ENCODE measurements around the gene TCEANC.
"Not testable (repeated sequence)": the region's sequence is repeated elsewhere in the genome, so short reads cannot be mapped to it uniquely, and the experiment has no call there.

The TCEANC gene

DNA sequence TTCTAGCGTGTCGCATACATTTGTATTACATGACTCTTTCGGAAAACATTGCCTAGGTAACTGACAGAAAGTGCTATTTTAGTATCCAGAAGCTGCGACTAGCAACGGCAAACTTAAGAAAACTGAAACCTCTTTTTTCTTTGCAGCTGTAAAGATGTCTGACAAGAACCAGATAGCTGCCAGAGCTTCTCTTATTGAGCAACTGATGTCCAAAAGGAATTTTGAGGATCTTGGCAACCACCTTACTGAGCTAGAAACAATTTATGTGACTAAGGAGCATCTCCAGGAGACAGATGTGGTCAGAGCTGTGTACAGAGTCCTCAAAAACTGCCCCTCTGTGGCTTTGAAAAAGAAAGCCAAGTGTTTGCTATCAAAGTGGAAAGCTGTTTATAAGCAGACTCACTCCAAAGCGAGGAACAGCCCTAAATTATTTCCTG lies 9.4 kb downstream of the TCEANC start:
- POLR2A ChIA-PET = interaction anchor here (0.9 to 2.8 kb wide), 6 partner anchors 10 to 72 kb away, joined by 3 to 17 read pairs (median 3); partner anchors contain the start of genes OFD1, RAB9A, TCEANC and TRAPPC2
- TF ChIP-seq ZNF384 (IDR thresholded peaks at IDR 0.05) = no peak
- no peak for TF ChIP-seq HDGF (IDR thresholded peaks at IDR 0.05; ENCODE audit: borderline replicate concordance)
- no peak for TF ChIP-seq SUZ12 (IDR thresholded peaks at IDR 0.05)
- TF ChIP-seq FOXA1 (IDR thresholded peaks at IDR 0.05) = no peak
- no peak for TF ChIP-seq SP1 (IDR thresholded peaks at IDR 0.05)
- TF ChIP-seq FOXM1 (IDR thresholded peaks at IDR 0.05; ENCODE audit: borderline replicate concordance) = no peak
- TF ChIP-seq ELF4 (IDR thresholded peaks at IDR 0.05) = no peak
- TF ChIP-seq, protein P1, sequence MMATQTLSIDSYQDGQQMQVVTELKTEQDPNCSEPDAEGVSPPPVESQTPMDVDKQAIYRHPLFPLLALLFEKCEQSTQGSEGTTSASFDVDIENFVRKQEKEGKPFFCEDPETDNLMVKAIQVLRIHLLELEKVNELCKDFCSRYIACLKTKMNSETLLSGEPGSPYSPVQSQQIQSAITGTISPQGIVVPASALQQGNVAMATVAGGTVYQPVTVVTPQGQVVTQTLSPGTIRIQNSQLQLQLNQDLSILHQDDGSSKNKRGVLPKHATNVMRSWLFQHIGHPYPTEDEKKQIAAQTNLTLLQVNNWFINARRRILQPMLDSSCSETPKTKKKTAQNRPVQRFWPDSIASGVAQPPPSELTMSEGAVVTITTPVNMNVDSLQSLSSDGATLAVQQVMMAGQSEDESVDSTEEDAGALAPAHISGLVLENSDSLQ (IDR thresholded peaks at IDR 0.05) = no peak
- no peak for TF ChIP-seq TARDBP (IDR thresholded peaks at IDR 0.05)
- no peak for TF ChIP-seq L3MBTL2 (conservative IDR thresholded peaks at IDR 0.05)
- no peak for TF ChIP-seq BHLHE40 (IDR thresholded peaks at IDR 0.05; ENCODE audit: borderline replicate concordance)
- no peak for TF ChIP-seq LEF1 (IDR thresholded peaks at IDR 0.05; ENCODE audit: borderline replicate concordance)
- CTCF ChIA-PET = interaction anchor here (0.8 to 1.1 kb wide), 4 partner anchors 9 to 156 kb away, joined by 3 to 5 read pairs (median 3); no protein-coding TSS in a partner anchor
- DNase-seq (ENCODE audit: extremely low spot score) = no peak

DNA sequence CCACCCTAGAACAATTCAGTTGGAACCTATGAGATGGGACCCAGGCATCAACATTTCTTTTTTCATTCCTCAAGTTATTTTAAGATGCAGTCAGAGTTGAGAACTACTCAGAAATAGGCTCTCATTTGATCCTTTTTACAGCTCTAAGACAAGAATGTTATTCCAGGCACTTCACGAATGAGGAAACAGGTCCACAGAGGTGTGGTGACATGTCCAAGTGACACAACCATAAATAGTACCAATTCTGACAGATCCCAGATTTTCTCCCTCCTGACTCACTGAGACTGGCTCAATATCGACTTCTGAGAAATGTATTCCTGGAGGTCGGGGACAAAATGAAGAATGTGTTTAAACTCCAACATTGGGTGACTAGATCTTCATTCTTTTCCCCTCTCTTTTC lies 11.1 kb downstream of the TCEANC start:
- no peak for DNase-seq (ENCODE audit: extremely low spot score)
- TF ChIP-seq L3MBTL2 (conservative IDR thresholded peaks at IDR 0.05) = no peak
- no peak for TF ChIP-seq FOXM1 (IDR thresholded peaks at IDR 0.05; ENCODE audit: borderline replicate concordance)
- TF ChIP-seq, protein P1 (IDR thresholded peaks at IDR 0.05) = no peak
- ChIA-PET CTCF (no interaction called here), POLR2A (interaction anchor here (1.4 to 2.8 kb wide), 3 partner anchors 11 to 71 kb away, joined by 3 to 17 read pairs (median 4); partner anchors contain the start of genes OFD1, TCEANC and TRAPPC2)

DNA sequence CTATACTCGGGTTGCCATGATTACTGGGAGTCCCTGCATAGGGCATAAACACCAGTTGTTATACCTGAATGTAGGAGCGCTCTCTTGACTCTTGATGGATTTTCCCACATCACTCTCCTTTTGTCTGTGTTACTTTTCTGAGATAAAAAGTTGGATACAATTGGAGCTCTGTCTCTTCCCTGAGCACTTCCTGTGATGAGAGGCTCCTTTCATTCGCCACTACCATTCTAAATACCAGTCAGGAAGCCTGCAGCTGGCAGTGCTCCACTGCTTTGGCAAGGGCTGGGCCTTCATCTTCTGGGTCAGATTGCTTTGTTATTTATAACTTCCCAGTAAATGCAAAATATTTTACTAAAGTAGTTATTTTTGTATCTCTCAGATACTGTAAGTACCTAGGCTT lies 13.9 kb downstream of the TCEANC start:
- POLR2A ChIA-PET = interaction anchor here (1.5 kb wide), 1 partner anchor 68 kb away, joined by 4 read pairs; the partner anchor contains the start of genes OFD1 and TRAPPC2
- CTCF ChIA-PET = interaction anchor here (1.4 kb wide), 1 partner anchor 8 kb away, joined by 4 read pairs; no protein-coding TSS in a partner anchor
- TF ChIP-seq NFRKB (IDR thresholded peaks at IDR 0.05) (no peak), HDGF (IDR thresholded peaks at IDR 0.05; ENCODE audit: borderline replicate concordance) (no peak), LEF1 (IDR thresholded peaks at IDR 0.05; ENCODE audit: borderline replicate concordance) (no peak), ZNF384 (IDR thresholded peaks at IDR 0.05) (no peak), ELF4 (IDR thresholded peaks at IDR 0.05) (no peak), CTBP1 (IDR thresholded peaks at IDR 0.05; ENCODE audit: borderline replicate concordance) (no peak), BHLHE40 (IDR thresholded peaks at IDR 0.05; ENCODE audit: borderline replicate concordance) (no peak), ARNT (IDR thresholded peaks at IDR 0.05) (no peak)
- TF ChIP-seq, protein P1 (IDR thresholded peaks at IDR 0.05) = no peak
- DNase-seq (ENCODE audit: extremely low spot score) = no peak

DNA sequence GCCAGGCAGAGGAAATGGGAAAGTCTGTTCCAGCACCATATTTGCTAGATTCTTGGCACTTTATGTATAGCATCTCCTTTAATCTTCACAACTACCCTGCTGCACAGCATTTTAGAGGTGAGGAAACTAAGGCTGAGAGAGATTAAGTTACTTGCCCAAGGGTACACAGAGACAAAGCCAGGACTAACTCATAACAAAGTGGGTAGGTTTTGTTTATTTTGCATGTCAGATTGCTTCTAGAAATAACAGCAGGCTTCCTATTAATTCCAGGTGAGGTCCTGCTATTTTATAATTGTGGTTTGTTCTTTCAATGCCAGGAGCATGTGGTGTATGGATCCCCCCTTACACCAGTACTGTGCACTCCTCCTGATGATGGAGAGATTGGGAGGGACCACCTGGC lies 15.0 kb downstream of the TCEANC start:
- TF ChIP-seq SUZ12 (IDR thresholded peaks at IDR 0.05) (no peak), CTBP1 (IDR thresholded peaks at IDR 0.05; ENCODE audit: borderline replicate concordance) (no peak), ARNT (IDR thresholded peaks at IDR 0.05) (no peak), L3MBTL2 (conservative IDR thresholded peaks at IDR 0.05) (no peak), FOXK2 (IDR thresholded peaks at IDR 0.05) (no peak), FOXA1 (IDR thresholded peaks at IDR 0.05) (no peak), FOXM1 (IDR thresholded peaks at IDR 0.05; ENCODE audit: borderline replicate concordance) (no peak), ZNF384 (IDR thresholded peaks at IDR 0.05) (no peak)
- TF ChIP-seq, protein P1 (IDR thresholded peaks at IDR 0.05) = no peak
- POLR2A ChIA-PET = interaction anchor here (1.5 kb wide), 1 partner anchor 67 kb away, joined by 4 read pairs; the partner anchor contains the start of genes OFD1 and TRAPPC2
- no peak for DNase-seq (ENCODE audit: extremely low spot score)
- CTCF ChIA-PET = interaction anchor here (1.4 kb wide), 1 partner anchor 9 kb away, joined by 4 read pairs; no protein-coding TSS in a partner anchor

DNA sequence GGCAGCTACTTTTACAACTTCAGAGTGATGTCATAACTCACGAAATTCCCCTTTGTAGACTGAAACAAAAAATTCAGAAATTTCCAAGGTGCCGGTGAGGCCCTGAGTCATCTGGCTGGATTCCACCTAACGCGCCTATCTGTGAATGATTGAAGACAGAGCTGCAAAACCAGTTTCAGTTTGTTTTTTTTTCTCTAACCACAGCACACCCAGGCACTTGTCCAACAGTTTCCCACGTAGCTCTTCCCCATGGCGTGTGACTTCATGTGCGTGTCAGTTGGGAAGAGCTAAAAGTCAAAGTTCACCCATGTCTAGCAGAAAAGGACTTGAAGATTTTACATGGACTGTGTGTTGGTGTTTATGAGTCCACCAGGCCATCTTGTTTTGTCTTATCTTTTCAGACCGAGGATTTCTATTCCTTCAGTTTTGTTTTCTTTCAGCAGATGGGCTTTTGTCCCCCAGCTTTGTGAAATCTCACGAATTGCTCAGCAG lies 16.4 kb downstream of the TCEANC start:
- TF ChIP-seq TARDBP (IDR thresholded peaks at IDR 0.05) (no peak), CTBP1 (IDR thresholded peaks at IDR 0.05; ENCODE audit: borderline replicate concordance) (no peak), NFRKB (IDR thresholded peaks at IDR 0.05) (no peak), SP1 (IDR thresholded peaks at IDR 0.05) (no peak), SUZ12 (IDR thresholded peaks at IDR 0.05) (no peak), ARNT (IDR thresholded peaks at IDR 0.05) (no peak), HDGF (IDR thresholded peaks at IDR 0.05; ENCODE audit: borderline replicate concordance) (no peak), LEF1 (IDR thresholded peaks at IDR 0.05; ENCODE audit: borderline replicate concordance) (no peak), FOXM1 (IDR thresholded peaks at IDR 0.05; ENCODE audit: borderline replicate concordance) (no peak)
- CTCF ChIA-PET = interaction anchor here (0.6 to 1.1 kb wide), 3 partner anchors 16 to 162 kb away, joined by 3 to 4 read pairs (median 3); no protein-coding TSS in a partner anchor

DNA sequence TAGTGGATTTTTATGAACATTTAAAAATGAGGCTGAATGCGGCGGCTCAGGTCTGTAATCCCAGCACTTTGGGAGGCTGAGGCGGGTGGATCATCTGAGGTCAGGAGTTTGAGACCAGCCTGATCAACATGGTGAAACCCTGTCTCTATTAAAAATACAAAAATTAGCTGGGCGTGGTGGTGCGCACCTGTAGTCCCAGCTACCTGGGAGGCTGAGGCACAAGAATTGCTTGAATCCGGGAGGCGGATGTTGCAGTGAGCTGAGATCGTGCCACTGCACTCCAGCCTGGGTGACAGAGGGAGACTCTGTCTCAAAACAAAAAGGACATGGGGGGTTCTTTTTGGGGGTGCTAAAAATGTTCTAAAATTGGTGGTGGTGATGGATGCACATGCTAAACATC lies 16.8 kb downstream of the TCEANC start:
- CTCF ChIA-PET = interaction anchor here (0.6 to 1.1 kb wide), 2 partner anchors 81 to 163 kb away, joined by 3 read pairs; no protein-coding TSS in a partner anchor
- POLR2A ChIA-PET = interaction anchor here (0.9 to 2.0 kb wide), 5 partner anchors 15 to 360 kb away, joined by 3 to 10 read pairs (median 3); partner anchors contain the start of genes GEMIN8, OFD1, RAB9A and TRAPPC2
- not testable (repeated sequence) for DNase-seq (ENCODE audit: extremely low spot score)

More for the DNA sequence above, 16.4 kb downstream of the TCEANC start:
- no peak for DNase-seq (ENCODE audit: extremely low spot score)
- POLR2A ChIA-PET = interaction anchor here (0.9 to 2.0 kb wide), 5 partner anchors 16 to 361 kb away, joined by 3 to 10 read pairs (median 3); partner anchors contain the start of genes GEMIN8, OFD1, RAB9A and TRAPPC2

All from HEK293T (cell line).